NCI-H748 (cell line): ENCODE results near the gene TESK1.
"Not testable (repeated sequence)": the region's sequence is repeated elsewhere in the genome, so short reads cannot be mapped to it uniquely, and the experiment has no call there.

ENCODE experiments used
- DNase-seq: peaks from one replicate; lab custom pipeline; 2025; ENCODE audit not compliant: unreplicated experiment; lab: John Stamatoyannopoulos, UW

The TESK1 gene

DNA sequence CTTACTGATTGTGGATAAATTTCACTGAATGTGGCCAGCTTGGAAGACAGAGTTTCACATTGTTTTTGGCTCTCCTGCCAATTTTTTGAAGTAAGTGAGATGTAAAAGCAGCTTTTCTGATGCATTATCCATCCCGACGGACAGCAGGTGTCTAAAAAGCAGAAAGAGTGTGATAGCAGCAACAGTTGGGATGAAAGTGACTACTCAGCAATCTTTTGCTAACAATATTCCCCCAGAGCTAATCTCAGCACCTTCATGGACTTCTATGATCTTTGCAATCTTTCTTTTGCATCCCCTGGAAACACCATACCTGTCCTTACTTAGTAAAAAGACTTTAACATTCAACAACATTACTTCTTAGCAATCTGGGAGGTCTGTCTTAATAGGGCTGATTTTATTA is 7.8 kb downstream of the TESK1 start:
- DNase-seq: no peak

DNA sequence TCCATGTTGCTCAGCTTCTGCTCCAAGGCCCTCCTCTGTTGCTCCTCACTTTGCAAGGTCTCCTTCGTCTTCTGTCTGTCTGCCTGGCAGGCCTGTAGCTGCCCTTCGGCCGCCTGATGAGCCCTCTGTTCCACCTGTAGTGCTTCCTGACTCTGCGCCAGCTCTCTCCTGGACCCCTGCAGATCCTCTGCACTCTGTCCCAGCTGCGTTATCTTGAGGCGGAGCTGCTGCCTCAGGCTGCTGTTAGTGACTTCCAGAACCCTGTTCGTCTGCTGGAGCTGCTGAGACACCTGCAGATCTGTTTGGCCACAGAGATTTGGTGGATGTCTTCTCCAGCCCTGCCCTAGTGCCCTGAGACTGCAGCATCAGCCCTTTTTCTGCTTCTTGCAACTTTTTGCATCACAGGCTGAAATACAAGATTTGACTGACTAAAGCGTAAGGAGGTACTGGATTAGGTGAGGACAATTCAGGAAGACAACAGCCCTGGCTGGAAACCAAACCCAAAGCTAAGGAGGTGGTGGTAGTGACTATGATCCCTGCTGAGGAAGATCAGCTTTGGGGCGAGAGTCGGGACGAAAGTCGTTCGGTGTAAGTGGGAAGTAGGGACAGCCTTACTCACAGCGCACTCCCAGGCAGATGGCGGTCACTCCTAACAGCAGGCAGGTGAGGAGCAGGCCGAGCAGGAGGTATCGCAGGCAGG is 11.1 kb downstream of the TESK1 start:
- DNase-seq: no peak

DNA sequence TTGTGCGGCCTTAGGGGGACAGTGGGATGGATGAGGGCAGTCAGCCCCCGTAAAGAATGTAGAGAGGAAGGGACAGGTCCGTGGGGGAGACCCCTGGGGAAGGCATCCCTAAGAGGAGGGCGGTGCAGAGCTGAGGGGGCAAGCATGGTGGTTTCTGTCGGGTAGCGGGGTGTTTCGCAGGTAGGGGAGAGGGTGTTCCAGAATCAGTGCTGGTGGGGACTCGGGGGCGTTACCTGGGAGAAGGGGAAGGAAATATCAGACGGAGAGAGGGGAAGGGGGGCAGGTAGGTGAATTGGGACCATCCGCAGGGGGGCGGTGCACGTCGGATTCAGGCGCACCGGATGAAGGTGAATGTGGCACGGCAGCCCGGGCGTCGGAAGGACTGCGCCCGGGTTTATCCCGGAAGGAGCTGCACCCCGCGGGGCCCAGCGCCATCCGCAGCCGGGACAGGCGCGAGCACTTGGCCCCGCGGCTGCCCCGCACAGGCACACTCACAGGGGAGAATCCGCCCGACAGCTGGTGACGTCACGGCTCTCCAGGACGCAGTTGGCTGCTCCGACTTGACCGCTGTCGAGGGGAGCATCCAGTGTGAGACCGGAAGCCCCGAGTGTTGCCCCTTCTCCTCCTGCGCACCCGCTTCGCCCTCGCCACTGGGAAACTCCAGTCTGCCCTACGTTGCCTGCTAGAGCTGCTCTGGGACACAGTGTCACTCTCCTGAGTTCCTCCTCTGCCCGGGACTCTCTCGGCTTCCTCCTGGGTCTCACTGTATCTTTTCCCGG is 11.8 kb downstream of the TESK1 start:
- DNase-seq: peak; percentile 56

DNA sequence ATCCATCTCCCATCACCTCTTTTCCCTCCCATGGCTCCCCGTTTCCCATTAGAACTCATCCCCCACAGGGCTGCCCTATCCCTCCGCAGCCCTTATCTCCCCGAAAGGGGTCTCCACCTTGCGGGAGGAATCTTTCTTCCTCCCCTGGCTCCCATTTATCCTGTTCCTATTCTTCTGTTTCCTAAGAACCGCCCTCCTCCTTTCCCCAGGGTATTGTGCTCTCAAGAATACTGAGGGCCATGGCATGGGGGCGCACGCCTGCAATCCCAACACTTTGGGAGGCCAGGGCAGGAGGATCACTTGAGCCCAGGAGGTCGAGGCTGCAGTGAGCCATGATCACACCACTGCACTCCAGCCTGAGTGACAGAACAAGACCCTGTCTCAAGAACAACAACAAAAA is 12.5 kb downstream of the TESK1 start:
- no peak for DNase-seq

DNA sequence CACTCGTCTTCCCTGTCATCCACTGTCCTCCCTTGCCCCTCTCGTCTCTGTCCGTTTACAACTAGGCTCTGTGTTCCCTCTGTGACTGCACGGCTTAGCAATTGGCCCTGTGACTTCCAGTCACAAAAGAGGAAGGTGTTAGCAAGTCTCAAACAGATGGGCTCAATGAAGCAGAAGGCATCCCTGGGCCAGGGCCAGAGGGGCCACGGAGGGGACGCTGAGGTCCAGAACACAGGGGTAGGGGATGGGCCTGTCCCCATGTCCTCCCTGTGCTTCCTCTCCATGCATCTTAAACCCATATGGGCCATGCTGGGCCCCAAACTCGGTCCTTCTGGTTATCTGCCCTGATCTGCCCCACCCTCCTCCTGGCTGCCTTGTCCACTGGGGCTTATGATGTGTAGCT is 13.3 kb downstream of the TESK1 start, which contains the start of gene CD72:
TSS of gene CD72 (minus strand) at position 89 of the 403 bp plus-strand sequence. CDS start 110 bp downstream, outside the sequence.
- no peak for DNase-seq

DNA sequence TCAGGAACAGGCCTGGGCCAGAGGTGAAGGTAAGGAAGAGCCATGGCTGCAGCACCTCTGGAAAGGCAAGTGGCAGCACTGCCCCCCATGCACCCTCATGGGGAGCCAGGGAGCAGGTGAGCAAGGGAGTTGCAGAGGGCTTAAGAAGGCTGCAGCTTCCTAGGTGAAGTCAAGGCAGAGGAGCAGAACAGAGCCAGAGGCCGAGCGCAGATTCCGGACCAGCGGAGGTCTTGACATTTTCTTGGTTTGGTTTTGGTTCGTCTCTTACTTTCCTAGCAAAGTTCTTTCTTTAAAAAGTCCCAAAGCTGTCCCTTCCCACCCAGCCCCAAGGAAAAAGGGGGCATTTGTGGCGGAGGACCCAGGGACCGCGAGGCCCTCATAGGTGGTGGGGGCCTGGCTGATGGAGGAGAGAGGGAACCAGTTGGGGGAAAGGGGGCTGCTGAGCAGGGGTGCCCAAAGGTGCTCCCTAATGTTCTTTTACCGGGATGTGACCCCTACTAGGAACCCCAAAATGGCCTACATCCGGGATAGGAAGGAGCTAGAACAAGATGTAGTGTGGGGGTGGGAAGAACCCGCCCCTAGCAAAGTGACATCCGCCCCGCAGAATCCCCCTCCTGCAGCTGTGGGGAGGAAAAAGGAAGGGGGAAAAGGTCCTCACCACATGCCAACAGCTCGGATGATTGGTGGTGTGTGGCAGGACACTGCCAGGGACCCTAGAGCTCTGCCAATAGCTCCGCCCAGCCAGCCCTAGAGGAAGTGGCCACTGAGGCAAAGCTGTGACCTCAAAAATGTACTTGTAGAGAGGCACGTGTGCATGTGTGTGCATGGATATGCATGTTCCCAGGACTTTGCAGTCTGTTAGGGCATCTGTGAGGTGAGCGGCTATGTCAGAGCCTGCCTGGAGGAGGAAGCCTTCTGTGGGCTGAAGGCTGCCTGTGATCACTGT is 14.1 kb downstream of the TESK1 start:
- no peak for DNase-seq

DNA sequence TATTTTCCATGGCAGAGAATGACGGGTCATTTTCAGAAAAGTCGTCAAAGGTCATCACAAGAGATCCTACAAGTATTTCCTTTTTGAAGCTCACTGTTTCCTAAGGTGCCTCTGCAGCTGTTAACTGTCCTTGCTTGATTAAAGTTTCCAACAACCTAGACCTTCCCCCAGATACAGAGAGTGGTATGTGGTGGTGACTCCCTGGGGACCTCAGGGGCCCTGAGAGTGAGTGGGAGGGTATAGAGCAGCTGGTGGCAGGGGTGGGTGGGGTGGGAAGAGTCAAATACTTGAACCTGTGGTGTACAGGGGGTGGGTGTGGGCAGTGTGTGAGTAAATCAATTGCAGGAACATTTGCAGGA is 14.7 kb downstream of the TESK1 start:
- no peak for DNase-seq

DNA sequence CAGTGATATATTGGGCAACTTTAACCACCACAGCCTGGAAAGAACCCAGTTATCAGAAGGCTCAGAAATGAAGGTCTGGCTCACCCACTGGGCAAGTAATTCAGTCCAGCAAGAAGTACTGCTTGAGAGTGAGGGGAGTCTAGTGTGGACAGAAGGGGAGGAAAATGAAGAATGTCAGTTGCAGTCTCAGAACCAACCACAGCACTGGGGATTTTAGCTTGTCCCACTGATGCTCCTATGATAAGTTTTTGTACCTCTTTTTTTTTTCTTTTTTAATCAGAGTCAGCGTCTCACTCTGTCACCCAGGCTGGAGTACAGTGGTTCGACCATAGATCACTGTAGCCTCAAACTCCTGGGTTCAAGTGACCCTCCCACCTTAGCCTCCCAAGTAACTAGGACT is 22.5 kb downstream of the TESK1 start:
- DNase-seq: no peak

DNA sequence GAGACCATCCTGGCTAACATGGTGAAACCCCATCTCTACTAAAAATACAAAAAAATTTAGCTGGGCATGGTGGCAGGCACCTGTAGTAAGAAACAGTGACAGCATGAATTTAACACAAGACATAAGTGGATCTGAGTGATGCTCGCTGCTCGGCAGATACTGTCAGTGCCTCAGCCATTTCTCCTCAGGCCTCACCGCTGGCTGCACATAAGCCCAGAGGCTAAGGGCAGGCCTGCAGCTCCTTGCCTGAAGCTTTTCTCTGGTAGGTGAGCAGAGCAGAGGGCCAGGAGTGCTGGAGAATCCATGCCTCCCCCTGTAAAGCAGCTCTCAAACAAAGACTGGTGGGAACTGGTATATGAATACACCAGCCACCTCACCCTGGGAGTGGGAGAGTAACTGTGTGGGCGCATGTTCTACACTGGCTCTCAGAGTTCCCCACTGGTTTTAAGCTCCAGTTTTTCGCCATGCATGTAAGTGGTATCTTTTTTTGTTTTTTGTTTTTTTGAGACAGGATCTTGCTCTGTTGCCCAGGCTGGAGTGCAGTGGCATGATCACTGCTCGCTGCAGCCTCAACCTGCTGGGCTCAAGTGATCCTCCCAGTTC is 23.4 kb downstream of the TESK1 start:
- DNase-seq: no peak

DNA sequence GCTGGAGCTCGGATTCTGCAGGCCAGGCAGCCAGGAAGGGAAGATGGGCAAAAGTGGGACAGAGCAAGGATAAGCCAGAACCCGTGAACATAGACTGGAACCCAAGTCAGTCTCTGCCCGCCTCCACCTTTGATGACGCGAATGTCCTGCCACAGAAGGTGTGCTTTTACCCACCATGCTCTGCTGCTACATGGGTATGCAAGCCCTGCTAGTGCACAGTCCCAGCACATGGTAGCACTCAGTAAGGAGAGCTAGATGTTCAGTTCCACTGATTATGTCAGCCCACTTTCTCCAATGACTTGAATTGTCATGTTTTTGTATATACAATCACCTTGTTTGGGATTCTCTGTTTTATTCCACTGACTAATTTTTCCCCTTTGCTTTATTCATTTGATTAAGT is 24.5 kb downstream of the TESK1 start:
- no peak for DNase-seq

DNA sequence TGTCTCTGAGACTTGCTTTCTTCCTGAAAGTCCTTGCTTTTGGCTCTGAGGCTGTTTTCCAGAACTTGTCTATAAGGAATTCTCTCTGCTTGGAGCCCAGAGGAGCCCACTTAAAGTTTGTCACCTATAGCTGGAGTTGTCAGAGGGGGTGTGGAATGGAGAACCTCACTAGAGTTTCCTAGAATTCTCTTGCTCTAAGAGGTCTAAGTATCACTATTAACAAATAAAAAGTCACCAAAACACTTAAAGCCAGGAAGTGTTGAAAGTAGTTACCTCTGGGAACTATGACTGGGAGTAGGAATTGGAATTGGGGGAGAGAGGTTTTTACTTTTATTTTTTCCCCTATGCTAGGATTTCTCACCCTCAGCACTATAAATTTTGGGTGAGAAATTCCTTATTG is 30.7 kb downstream of the TESK1 start:
- no peak for DNase-seq

DNA sequence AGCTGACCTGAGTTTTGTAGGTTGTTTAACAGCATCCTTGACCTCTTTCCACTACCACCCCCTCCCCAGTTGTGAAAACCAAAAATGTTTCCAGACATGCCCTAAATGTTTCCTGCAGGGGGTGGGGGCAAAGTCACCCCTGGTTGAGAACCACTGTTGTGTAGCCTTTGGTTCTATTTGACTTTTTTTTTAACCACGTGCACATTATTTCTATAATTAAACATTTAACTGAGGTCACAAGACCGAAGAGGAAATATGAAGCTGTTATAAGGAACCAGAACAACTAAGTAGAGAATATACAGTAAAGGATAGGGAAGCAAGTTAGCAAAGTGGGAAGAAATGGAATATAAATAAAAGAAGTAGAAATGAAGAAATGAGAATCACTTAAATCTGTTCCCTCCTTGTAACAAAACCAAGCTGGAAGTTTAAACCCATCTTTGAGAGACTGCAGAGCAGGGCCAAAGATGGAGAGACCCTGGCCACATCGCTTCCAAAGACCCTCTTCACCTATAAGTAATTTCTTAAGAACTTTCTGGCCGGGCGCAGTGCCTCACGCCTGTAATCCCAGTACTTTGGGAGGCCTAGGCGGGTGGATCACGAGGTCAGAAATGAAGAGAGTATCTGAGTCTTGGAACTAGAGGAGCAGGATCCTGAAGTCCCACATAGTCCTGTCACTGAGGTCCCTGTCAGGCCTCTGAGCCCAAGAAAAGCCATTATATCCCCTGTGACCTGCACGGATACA is 31.2 kb downstream of the TESK1 start:
- DNase-seq: no peak

DNA sequence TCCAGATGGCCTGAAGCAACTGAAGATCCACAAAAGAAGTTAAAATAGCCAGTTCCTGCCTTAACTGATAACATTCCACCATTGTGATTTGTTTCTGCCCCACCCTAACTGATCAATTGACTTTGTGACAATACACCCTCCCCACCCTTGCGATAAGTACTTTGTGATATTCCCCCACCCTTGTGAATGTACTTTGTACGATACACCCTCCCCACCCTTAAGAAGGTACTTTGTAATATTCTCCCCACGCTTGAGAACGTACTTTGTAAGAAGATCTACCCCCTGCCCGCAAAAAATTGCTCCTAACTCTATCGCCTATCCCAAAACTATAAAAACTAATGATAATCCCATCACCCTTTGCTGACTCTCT is 31.8 kb downstream of the TESK1 start:
- not testable (repeated sequence) for DNase-seq

DNA sequence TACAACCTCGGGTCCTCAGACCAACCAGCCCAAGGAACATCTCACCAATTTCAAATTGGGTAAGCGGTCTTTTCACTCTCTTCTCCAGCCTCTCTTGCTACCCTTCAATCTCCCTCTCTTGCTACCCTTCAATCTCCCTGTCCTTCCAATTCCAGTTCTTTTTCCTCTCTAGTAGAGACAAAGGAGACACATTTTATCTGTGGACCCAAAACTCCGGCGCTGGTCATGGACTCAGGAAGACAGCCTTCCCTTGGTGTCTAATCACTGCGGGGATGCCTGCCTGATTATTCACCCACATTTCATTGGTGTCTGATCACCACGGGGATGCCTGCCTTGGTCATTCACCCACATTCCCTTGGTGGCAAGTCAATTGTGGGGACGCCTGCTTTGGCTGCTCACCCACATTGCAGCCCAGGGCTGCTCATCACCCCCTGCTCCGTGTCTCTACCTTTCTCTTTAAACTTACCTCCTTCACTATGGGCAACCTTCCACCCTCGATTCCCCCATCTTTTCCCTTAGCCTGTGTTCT is 32.4 kb downstream of the TESK1 start:
- not testable (repeated sequence) for DNase-seq

DNA sequence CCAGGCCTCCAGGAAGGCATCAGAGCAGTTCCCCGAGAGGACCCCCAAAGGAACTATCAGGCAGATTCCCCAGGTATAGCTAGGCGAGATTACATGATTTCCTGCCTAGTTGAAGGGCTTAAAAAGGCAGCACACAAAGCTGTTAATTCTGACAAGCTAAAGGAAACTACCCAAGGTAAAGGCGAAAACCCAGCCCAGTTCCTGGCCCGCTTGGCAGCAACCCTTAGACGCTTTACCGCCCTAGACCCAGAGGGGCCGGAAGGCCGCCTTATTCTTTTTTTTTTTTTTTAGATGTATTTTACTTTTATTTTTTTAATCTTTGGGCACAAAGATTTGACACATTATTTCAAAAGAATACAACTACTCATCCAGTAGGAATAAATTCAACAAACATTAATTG is 33.7 kb downstream of the TESK1 start:
- not testable (repeated sequence) for DNase-seq

DNA sequence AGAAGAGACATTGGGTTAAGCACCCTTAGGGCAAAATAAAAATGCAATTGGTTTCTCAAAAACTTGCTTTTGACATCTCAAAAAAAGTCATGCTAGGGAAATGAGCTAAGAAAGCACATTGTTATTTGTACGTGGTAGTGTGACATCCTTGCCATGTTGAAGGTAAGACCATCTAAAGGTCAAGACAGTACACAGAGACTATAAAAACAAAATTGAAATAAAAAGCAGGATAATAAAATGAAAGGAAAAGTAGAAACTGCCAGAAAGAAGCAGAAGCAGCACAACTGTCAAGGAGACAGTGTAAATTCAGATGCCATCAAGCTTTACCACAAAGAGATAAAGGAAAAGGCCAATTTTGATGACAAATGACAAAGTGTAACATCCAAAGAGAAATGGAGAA is 34.2 kb downstream of the TESK1 start:
- DNase-seq: not testable (repeated sequence)

DNA sequence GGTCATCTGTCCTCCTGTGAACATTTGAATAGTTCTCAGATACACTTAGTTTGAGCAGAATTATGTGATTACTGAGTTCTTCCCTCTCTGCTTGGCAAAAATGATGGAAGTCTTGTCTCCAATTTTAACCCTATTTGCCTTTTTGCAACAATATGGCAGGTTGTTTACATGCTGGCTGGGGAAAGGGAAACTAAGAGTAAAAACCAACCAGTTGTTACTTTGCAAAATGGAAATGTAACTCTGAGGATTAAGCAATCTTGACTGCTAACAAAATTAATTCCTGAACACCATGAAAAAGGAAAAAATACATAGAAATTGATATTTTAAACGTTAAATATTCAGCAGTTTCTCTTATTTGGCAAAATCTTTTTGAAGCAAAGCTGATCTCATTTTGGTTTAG is 34.6 kb downstream of the TESK1 start:
- no peak for DNase-seq

DNA sequence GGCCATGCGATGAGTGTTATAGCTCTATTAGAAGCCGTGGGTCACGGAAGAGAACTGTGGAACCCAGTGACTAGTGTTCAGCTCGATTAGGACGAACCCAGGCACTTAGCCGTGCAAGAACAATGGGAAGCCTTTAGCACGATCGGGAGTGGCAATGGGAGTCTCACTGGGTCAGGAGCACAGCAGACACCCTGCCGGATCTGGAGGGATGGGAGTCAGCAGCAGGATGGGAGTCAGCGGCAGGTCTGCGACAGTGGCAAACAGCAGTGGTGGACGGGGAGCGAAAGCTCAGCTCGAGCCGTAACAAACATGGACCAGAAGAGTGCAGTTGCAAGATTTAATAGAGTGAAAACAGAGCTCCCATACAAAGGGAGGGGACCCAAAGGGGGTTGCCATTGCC is 35.4 kb downstream of the TESK1 start:
- not testable (repeated sequence) for DNase-seq

DNA sequence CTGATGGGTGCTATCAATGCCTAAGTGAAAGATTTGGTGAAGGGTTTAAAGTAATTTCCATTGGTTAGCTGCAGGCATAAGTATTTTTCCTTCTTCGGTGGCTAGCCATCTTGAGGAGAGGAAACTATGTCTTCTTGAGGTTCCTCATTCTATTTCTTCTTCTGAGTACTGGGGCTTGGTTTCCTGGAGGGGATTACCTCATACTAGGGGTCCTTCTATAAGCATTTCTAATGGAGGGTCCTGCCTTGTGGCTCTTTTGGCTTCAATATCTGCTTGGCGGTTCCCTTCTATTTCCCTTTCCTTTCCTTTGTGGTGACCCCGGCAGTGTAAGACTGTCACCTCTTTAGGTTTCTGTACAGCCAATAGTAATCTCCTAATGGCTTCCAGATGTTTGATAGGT is 36.4 kb downstream of the TESK1 start:
- DNase-seq: not testable (repeated sequence)

DNA sequence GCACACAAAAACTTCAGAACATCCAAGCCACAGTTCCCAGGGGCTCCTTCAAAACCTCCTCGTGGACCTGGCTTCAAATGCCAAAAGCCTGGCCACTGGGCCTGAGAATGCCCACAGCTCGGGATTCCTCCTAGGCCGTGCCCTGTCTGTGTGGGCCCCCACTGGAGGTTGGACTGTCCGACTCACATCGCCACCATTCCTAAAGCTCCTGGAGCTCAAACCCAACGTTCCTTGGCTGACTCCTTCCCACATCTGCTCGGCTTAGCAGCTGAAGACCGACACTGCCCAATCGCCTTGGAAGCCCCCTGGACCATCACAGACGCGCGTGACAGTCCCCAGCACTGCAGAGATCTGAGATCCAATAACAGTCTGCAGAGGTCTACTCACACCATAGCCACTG is 38.0 kb downstream of the TESK1 start:
- DNase-seq: no peak
